ENCODE data around the gene MYL6B.

- TF ChIP-seq EZH2 (IDR thresholded peaks at IDR 0.05; ENCODE audit: borderline replicate concordance): no peak
- no peak for TF ChIP-seq CTCF (IDR thresholded peaks at IDR 0.05; ENCODE audit: poor library complexity)
These were observed 24.9 kb upstream of the MYL6B start for GRCh38 chr12:56127485-56127887.
